ENCODE results near the gene OR8J1.
"Not testable (repeated sequence)": the region's sequence is repeated elsewhere in the genome, so short reads cannot be mapped to it uniquely, and the experiment has no call there.

OR8J1 gene

GRCh38 chr11:56353991-56354390 is at the start of gene OR8J1:
Gene OR8J1 (plus strand): TSS chr11:56354291. CDS start chr11:56360247, 5,956 bp downstream.
- DNase-seq: no peak

GRCh38 chr11:56307836-56308235 is 46.3 kb upstream of the OR8J1 start:
- no peak for DNase-seq

GRCh38 chr11:56314844-56315243 is 39.2 kb upstream of the OR8J1 start, which contains the start of gene OR8K3:
Gene OR8K3 (plus strand): TSS chr11:56315144. CDS start chr11:56318307, 3,163 bp downstream.
- DNase-seq: no peak

- no peak for DNase-seq
Measured at GRCh38 chr11:56331861-56332491, 22.1 kb upstream of the OR8J1 start.

- DNase-seq: no peak
Measured at GRCh38 chr11:56333156-56333555, 20.9 kb upstream of the OR8J1 start.

- no peak for DNase-seq
Measured at GRCh38 chr11:56340289-56340688, 13.8 kb upstream of the OR8J1 start.

GRCh38 chr11:56345739-56346138 is 8.4 kb upstream of the OR8J1 start, which contains the start of gene OR8K1:
Gene OR8K1 (plus strand): TSS chr11:56346039. CDS start chr11:56346039, 0 bp downstream.
- DNase-seq: no peak

GRCh38 chr11:56375324-56375723 is 21.2 kb downstream of the OR8J1 start, which contains the start of gene OR8U1:
Gene OR8U1 (plus strand): TSS chr11:56375624. CDS start chr11:56375624, 0 bp downstream.
- DNase-seq: no peak

GRCh38 chr11:56380120-56380519 is 26.0 kb downstream of the OR8J1 start:
- no peak for DNase-seq

GRCh38 chr11:56394381-56394780 is 40.3 kb downstream of the OR8J1 start:
- no peak for DNase-seq

- DNase-seq: no peak
Measured at GRCh38 chr11:56396047-56396446, 42.0 kb downstream of the OR8J1 start.

- not testable (repeated sequence) for DNase-seq
Measured at GRCh38 chr11:56401858-56402461, 47.9 kb downstream of the OR8J1 start.

GRCh38 chr11:56404393-56404792 is 50.3 kb downstream of the OR8J1 start:
- DNase-seq: no peak

GRCh38 chr11:56410801-56411200 is 56.7 kb downstream of the OR8J1 start:
- DNase-seq: no peak

Measured in CD4-positive, alpha-beta T cell treated with Interleukin-17A for 1 hour (primary cell).